GM21723 (cell line): Measurements from ENCODE around the gene CIB4.
"Not testable (repeated sequence)": the region's sequence is repeated elsewhere in the genome, so short reads cannot be mapped to it uniquely, and the experiment has no call there.

ENCODE experiments used
- ATAC-seq: cut with Tn5 transposase; IDR thresholded peaks from one replicate; pipeline ENCODE4 v1.9.1; 2021; ENCODE audit warnings: mild to moderate bottlenecking, moderate library complexity; ENCODE audit not compliant: unreplicated experiment

The CIB4 gene

GRCh38 chr2:26668041-26668440, 26.9 kb upstream of the CIB4 start:
- no peak for ATAC-seq

GRCh38 chr2:26666671-26667070, 25.5 kb upstream of the CIB4 start:
- no peak for ATAC-seq

- ATAC-seq, result not testable (repeated sequence)
Measured at GRCh38 chr2:26665296-26665695, 24.1 kb upstream of the CIB4 start.

GRCh38 chr2:26660363-26660962, 19.3 kb upstream of the CIB4 start:
- ATAC-seq, result no peak

- no peak for ATAC-seq
Measured at GRCh38 chr2:26658691-26659346, 17.7 kb upstream of the CIB4 start.

- no peak for ATAC-seq
Measured at GRCh38 chr2:26657265-26657664, 16.1 kb upstream of the CIB4 start.

- no peak for ATAC-seq
Measured at GRCh38 chr2:26655611-26656195, 14.5 kb upstream of the CIB4 start.

GRCh38 chr2:26655120-26655519, 14.0 kb upstream of the CIB4 start:
- not testable (repeated sequence) for ATAC-seq

- no peak for ATAC-seq
Measured at GRCh38 chr2:26654061-26654340, 12.8 kb upstream of the CIB4 start.

- ATAC-seq, result no peak
Measured at GRCh38 chr2:26653207-26654060, 12.3 kb upstream of the CIB4 start.

GRCh38 chr2:26652361-26653041, 11.3 kb upstream of the CIB4 start:
- no peak for ATAC-seq

GRCh38 chr2:26651799-26652198, 10.6 kb upstream of the CIB4 start:
- no peak for ATAC-seq

GRCh38 chr2:26651470-26651771, 10.3 kb upstream of the CIB4 start:
- no peak for ATAC-seq

- ATAC-seq, result no peak
Measured at GRCh38 chr2:26650713-26651469, 9.7 kb upstream of the CIB4 start.

GRCh38 chr2:26649992-26650712, 9.0 kb upstream of the CIB4 start:
- no peak for ATAC-seq

GRCh38 chr2:26649322-26649721, 8.2 kb upstream of the CIB4 start:
- no peak for ATAC-seq

- ATAC-seq, result no peak
Measured at GRCh38 chr2:26648516-26648915, 7.3 kb upstream of the CIB4 start.

- ATAC-seq, result no peak
Measured at GRCh38 chr2:26647981-26648380, 6.8 kb upstream of the CIB4 start.

GRCh38 chr2:26646986-26647672, 6.0 kb upstream of the CIB4 start:
- ATAC-seq, result no peak
